OCI-M2 (cell line): Measurements from ENCODE around the gene PDE1A.
"Not testable (repeated sequence)": the region's sequence is repeated elsewhere in the genome, so short reads cannot be mapped to it uniquely, and the experiment has no call there.

Experiments used
- DNase-seq: peaks from one replicate; lab custom pipeline; 2025; ENCODE audit not compliant: unreplicated experiment; lab: John Stamatoyannopoulos, UW

The PDE1A gene

DNA sequence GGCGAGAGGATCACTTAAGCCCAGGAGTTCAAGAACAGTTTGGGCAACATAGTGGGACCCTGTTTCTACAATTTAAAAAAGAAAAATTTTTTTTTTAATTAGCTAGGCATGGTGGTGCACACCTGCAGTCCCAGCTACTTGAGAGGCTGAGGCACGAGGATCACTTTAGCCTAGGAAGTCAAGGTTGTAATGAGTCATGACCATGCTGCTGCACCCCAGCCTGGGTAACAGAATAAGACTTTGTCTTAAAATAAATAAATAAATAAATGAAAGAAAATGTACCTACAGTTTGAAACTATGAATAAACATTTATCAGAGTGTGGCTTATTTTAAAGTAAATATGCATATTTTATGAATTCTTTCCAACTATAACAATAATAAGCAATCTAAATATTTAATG, 16.7 kb downstream of the PDE1A start:
- DNase-seq, result no peak

DNA sequence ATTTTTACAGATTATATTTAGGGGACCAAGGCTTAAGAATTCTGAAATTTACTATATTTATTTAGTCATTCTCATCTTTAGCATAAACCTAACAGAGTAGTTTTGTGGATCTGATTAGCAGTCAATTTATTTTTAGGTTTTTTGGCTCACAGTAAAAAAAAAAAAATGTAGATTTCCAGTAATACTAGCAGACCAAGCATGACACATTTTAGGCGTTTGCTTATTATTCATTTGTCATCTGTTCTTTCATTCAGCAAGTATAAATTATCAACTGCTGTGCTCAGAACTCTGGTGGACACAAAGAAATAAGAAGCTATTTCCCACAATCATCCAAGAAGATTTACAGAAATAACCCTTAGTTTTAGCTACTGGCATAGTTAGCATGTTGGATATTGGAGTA, 20.6 kb downstream of the PDE1A start:
- DNase-seq, result no peak

DNA sequence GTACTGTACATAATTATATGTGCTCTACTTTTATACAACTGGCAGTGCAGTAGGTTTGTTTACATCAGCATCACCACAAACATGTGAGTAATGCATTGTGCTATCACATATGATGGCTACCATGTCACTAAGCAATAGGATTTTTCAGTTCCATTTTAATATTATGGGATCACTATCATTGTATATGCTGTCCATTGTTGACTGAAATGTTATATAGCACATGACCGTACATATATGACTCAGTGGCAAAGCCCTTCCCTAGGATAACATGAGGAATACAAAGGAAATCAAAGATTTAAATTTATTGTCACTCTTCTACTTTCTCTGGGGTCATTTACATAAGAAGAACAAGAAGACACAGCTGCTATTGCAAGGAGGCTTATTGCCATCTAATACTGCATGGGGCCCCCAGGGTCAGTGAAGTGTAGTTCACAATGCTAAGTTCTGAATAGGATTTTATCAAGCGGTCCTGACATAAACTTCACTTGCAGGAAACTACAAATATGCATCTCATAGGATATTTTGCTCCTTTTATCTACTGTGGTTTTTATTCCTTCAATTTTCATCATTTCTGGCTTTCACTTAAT, 21.8 kb downstream of the PDE1A start:
- no peak for DNase-seq

DNA sequence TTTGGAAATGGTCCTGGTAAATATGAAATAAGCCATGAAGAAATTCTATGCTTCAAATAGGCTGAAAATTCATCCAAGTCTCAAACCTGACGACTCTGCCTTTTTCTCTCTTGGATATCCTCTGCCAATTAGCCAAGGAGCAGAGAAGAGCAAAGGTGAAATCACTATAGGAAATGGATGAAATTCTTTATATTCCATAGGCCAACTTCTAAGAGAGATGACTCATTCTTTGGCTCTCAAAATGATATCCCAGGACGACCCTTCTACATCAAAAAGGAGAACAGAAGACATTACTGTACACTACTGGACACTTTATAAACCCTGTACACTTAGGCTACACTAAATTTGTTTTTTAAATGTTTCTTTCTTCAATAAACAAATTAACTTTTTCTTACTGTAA, 22.7 kb downstream of the PDE1A start:
- no peak for DNase-seq

DNA sequence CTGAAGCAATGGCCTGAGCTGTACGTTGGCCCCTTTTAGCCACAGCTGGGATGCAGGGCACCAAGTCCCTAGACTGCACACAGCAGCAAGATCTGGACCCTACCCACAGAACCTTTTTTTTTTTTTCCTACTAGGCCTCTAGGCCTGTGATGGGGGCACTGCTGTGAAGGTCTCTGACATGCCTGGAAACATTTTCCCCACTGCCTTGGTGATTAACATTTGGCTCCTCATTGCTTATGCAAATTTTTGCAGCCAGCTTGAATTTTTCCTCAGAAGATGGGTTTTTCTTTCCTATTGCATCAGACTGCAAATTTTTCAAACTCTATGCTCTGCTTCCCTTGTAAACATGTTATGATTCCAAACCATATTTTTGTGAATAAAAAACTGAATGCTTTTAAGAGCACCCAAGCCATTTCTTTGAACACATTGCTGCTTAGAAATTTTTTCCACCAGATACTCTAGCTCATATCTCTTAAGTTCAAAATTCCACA, 33.5 kb downstream of the PDE1A start:
- DNase-seq, result no peak

DNA sequence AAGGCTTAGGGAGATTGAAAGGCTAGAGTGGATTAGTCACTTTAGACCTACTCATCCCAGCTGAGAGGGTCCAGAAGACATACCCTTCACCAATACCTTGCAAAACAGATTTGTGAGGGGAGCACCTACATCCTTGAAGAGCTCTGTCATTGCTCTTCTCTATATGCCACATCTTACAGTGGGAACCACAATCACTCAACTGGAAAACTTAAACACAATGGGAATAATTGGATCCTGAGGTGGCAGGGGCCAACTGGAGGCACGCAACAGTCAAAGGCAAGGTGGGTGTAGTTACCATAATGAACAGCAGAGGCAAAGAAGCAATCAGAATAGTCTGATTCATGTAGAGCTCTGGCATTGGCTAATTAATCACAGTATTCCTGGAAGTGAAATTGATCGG, 35.4 kb downstream of the PDE1A start:
- DNase-seq, result no peak

DNA sequence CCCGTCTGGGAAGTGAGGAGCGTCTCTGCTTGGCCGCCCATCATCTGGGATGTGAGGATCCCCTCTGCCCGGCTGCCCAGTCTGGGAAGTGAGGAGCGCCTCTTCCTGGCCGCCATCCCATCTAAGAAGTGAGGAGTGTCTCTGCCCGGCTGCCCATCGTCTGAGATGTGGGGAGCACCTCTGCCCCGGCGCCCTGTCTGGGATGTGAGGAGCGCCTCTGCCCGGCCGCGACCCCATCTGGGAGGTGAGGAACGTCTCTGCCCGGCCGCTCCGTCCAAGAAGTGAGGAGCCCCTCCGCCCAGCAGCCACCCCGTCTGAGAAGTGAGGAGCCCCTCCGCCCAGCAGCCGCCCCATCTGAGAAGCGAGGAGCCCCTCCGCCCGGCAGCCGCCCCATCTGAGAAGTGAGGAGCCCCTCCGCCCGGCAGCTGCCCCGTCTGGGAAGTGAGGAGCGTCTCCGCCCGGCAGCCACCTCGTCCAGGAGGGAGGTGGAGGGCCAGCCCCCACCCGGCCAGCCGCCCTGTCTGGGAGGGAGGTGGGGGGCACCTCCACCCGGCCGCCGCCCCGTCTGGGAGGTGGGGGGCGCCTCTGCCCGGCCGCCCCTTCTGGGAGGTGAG, 40.5 kb downstream of the PDE1A start:
- not testable (repeated sequence) for DNase-seq

DNA sequence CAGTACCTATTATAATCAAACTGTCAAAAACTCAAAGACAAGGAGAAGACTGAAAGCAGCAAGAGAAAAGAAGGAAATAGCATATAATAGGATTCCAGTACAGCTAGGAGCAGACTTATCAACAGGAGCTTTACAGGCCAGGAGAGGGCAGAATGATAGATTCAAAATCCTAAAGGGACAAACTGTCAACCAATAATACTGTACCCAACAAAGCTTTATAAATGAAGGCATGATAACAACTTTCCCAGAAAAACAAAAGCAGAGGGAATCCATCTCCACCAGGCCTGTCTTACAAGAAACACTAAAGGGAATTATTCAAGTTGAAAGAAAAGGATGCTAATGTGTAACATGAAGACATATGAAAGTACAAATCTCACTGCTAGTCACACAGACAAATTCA, 42.0 kb downstream of the PDE1A start:
- DNase-seq, result no peak

DNA sequence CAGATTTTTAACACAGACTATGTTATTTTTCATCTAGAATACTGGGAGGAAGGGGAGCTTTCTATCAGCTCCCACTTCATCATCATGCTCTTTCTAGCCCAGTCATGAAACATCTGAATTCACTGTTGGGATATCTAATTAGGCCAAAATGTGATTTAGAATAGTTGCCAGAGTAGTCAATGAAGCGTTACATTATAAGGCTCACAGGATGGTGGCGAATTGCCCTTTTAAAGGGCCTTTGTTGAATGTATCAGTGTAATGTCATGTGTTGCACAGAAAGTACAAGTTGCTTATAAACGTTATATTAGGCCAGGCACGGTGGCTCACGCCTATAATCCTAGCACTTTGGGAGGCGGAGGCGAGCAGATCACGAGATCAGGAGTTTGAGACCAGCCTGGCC, 45.6 kb downstream of the PDE1A start:
- DNase-seq, result no peak

DNA sequence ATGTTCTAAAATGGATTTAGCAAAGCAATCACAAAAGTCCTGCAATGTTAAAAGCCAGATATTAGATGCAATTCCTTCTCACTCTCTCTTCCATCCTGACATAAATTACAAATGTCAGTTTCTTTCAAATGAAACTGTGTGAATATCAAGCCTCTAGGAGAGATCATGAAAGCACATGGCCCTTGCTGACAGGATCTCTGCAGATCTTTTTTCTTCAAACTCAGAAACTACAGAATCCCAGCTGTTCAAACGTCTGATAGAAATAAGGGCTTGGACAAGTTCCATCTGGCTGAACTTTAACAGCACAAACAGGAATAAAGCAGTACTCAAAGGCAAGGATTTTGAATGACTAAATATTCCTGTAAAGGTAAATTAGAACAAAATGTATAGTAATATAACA, 47.6 kb downstream of the PDE1A start:
- no peak for DNase-seq

DNA sequence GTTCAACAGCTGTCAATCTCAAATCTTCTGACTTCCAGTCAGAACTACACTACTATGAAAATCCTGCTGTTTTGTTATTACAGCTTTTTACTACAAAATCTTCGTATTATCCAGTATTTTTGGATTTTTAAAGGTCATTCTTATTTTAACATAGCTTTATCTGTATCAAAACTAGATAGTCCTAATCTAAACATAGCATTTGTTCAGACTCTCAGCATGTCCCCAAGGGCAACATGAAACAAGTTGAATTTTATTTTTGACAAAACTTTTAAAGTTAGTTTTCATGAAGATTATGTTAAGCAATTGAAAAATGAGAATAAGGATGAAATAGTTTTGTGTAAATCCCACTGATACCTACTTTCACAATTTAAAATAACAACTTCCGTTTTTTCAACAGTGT, 48.1 kb downstream of the PDE1A start:
- DNase-seq, result no peak

DNA sequence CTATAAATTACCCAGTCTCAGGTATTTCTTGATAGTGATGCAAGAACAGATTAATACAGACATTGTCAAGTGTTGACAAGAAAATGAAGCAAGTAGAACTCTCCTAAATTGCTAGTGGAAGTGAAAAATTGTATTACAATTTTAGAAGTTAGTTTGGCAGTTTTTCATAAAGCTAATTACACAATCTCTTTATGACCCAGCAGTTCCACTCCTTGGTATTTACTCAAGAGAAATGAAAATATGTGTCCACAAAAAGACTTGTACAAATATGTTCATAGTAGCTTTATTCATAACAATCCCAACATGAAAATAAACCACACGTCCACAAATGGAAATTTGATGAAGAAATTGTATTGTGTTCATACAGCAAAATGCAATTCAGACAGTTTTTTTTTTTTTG, 49.4 kb downstream of the PDE1A start:
- no peak for DNase-seq

DNA sequence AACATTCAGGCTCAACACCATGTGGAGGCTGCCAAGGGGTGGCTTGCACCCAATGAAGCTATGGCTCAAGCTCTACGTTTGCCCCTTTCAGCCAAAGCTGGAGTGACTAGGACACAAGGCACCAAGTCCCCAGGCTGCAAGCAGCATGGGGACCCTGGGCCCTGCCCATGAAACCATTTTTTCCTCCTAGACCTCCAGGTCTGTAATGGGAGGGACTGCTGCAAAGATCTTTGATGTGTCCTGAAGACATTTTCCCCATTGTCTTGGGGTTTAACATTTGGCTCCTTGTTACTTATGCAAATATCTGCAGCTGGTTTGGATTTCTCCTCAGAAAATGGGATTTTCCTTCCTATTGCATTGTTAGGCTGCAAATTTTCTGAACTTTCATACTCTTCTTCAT, 51.0 kb downstream of the PDE1A start:
- no peak for DNase-seq

DNA sequence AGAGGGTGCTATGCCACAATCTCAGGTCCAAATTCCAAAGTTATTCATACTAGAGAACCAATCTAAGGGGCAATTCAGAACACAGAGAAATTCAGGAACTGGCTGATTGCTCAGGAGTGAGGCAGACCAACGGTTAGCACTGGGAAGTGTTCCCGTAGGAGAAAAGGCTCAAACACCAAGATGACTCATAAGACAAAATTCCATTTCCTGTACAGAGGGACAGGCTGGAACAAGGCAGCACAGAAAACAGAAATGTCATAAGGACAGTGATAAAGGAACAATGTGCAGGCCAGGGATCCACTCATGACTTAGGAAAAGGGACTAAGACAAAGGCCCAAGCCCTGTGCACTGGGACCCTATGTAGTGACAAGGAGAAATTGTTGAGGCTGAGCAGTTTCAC, 54.2 kb downstream of the PDE1A start:
- DNase-seq, result no peak

DNA sequence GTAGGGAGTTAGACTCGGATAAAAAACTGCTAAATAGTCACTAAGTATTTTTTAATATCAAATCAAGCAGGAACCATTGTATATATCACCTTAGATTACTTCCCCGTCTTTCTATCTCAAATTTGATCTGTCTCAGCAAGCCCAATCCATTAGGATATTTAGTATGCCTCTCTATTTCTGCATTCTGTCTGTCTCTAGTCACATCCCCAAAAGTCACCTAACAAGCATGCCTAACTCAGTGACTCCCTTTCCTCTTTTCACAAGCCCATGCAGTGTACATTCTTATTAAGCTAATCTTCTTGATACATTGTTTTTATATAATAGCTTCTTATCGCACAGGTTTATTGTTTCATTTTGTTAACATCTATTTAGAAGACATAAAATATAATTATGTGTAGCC, 57.8 kb downstream of the PDE1A start:
- no peak for DNase-seq

DNA sequence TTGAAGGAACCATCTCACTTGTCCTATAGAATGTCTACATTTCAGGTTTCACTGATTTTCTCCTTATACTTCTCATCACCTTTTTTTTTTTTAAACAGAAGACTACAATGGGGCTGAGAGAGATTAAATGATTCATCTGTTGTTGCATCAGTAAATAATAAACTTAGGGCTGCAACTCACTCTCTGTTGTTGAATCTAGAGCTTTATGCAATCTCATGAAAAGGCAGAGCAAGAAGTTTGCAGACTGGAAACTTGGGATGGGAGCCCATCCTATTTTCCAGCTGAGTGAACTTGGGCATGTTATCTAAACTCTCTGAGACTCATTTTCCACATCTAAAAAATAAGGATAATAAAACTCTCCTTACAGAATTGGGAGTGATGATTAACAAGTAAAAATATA, 58.4 kb downstream of the PDE1A start:
- DNase-seq, result no peak

DNA sequence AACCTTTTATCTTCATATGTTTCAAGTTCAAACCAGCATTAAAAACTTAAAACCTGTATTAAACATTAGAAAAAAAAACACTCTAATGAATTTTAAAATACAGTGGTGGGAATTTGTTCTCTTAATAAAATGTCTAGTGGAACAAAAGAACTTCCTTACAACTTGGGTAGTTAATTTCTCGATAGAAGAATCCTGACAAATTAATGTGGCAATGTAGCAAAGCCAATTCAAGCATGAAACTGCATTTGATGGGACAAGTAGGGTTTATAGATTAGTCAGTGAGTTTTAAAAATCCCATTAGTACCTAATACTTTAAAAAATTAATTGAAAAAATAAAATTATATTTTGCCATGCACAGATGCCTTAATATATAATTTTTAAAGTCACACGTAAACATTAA, 59.4 kb downstream of the PDE1A start:
- DNase-seq, result no peak

DNA sequence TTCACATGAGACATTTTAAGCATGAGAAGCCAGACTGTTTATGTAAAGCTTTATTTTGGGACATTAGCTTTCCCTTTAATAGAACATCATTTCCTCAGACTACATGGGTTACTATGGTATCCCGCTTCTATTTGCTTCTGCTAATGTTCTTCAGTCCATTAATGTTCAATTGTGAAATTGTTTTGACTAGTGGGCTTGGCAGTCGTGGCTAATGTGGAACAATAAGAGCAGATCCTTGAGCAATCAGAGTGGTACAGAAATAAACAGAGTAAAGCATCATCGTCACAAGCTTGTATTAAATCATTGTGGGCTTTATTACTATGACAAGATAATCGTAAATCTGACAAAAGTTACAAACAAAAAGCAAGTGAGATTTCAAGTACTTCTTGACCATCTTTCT, 60.2 kb downstream of the PDE1A start:
- no peak for DNase-seq

DNA sequence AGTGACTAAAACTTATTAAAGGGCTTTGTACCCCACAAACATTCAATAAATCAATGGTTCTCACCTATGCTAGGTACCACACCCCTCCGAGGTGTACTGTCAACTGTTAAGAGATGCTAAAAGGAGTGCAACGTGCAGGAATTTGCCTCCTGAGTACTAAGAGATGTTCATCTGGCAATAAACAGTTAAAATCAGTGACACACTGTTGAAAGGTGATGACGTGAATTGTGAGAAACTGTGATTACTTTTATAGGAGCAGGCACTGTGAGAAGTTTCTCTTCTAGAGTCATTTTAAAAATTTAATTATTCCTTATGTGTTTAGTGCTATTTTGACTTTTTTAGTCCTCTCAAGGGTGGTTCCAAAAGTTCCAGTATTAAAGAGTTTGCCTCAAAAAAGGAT, 61.0 kb downstream of the PDE1A start:
- DNase-seq, result no peak

DNA sequence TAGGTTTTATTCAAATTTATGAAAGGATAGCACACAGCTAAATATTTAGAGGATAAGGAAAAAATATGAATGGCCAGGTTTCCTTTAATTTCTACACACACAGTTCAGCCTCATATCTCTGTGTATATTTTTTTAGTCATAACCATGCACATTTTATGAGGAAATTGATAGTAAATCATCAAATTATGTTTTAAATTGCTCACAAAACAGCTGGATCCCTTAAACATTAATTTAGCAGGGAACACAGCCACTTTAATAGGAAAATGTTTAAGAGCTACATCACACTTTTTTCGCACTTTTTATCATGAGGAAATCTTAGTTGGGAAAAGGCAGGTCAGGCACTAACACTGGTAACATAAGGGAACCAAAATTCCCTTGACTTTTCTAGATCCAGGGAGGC, 65.4 kb downstream of the PDE1A start:
- DNase-seq, result no peak

DNA sequence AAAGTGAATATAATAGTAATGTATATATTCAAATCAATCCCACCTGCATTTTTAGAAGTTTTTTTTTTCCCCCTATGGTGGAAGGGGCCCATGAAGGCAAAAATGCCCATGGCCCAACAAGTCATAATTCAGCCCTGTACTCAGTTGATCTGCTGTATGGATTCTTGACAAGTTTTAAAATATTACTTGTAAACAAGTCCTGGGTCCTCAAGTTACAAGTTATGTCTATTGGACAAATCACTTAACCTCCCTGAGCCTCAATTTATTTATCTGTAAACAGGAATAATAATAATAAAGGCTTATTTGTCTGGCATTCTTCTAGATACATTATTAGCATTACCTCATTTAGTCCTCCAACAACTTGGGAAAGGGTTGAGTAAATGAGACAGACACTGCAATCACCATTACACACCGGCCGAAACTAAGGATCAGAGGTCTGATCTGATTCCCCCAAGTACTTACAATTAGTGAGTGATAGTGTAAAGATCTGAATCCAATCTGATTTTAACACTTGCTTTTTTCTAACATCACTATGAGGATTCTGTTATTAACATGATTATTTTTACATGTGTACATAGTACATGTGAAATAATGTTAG, 66.1 kb downstream of the PDE1A start:
- no peak for DNase-seq

DNA sequence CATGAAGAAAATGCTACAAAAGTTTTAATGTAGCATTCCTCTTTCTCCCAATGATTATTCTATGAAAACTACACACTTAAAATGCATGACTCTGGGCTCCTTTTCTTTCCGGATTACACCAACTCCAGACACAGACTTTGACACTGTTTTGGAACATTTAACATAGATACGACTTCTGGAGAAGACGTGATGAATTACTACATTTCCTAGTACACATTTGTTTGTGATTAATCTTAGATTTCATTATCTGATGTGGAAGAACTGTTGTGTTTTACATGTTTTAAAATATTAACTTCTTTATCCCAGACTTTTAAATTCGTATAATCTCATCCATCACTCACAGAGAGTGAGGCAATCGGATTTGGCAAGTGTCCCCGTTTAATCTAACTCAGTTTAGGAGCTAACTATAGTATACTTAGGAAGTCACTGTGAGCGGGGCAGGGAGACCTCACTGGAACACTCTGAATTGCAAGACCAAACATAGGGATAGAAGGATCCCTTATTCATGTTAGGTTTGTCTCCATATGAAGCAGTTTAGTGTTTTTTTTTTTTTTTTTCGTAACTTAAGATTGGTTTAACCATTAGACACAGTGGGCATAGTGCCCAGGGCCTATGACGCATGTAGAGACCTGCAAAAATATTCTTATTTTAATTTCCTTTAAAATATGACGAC, 66.7 kb downstream of the PDE1A start:
- DNase-seq, result no peak
